HG03457 (cell line): ENCODE measurements around the gene SCUBE1.
"Not testable (repeated sequence)": the region's sequence is repeated elsewhere in the genome, so short reads cannot be mapped to it uniquely, and the experiment has no call there.

Source experiments
- ATAC-seq: cut with Tn5 transposase; IDR thresholded peaks from one replicate; pipeline ENCODE4 v1.9.1; 2021; ENCODE audit warnings: moderate number of reproducible peaks; ENCODE audit not compliant: unreplicated experiment

SCUBE1 gene

DNA sequence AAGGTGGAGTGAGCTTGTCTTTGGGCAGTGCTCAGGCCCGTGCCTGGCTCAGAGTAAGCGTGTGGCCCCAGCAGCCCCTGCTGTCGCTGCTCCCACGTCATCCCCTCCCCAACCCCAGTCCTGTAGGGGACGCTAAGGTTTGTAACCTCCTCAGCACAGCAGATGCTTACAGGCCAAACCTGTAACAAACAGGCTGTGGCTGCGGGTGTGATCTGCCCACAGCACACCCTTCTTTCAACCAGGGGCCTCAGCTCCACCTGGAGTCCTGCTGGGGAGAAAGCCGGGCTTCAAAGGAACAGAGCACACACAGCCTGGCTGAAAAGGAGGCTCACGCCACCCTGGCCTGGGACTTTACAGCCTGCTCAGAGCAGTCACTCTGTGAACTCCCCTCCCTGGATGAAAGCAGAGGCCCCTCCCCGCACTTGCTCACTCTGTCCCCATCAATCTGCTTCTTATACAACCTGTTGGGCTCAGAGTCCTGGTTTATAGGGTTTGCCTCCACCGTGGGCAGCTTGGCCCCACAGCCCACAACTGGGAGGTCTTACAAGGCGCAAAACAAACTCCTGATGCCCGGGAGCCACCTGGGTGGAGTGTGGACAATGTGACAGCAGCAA is 54.3 kb downstream of the SCUBE1 start:
- no peak for ATAC-seq

DNA sequence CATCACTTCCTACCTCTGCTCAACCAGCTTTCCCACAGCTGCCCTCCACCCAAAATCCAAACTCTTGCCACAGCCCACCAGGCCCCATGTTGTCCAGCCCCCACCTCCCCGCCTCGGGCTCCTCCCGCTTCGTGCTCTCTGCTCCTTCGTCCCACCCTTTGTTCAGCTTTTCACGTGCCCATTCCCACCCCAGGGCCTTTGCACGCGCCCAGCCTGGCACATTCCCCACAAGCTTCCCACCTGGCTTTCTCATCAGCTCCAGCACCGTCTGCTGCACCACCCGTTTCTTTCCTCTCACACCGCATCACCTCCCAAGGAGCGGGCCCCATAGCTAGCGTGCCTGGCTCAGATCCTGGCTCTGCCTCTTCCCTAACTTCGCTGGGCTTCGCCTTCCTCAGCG is 54.8 kb downstream of the SCUBE1 start:
- no peak for ATAC-seq

DNA sequence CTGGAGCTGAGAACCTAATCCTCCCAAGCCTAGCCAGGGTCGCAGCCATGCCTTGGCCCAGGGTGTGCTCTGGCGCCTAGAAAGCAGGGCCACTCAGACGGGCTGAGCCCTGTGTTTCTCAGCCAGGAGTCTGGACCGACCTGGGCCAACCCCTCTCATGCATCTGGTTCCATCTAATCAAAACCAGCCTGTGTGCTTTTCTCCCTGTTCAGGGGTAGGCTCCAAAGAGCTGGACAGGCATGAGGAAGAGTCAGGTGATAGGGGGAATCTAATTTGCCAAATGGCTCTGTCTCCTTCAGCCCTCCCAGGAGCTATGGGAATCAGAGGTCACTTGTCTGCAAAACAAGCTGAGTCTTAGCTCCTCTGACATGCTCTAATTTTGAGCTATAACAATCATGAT is 55.7 kb downstream of the SCUBE1 start:
- ATAC-seq, result no peak

DNA sequence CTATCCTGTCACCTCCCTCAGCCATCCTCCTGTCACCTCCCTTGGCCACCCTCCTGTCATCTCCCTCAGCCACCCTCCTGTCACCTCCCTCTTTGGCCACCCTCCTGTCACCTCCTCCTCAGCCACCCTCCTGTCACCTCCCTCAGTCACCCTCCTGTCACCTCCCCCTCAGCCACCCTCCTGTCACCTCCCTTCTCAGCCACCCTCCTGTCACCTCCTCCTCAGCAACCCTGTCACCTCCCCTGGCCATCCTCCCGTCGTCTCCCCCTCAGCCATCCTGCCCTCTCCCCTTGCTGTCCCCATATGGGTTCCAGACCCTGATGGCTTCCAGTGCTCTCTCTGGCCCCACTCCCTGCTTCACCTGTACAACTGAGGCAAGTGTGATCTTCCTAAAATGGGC is 61.8 kb downstream of the SCUBE1 start:
- ATAC-seq, result no peak

DNA sequence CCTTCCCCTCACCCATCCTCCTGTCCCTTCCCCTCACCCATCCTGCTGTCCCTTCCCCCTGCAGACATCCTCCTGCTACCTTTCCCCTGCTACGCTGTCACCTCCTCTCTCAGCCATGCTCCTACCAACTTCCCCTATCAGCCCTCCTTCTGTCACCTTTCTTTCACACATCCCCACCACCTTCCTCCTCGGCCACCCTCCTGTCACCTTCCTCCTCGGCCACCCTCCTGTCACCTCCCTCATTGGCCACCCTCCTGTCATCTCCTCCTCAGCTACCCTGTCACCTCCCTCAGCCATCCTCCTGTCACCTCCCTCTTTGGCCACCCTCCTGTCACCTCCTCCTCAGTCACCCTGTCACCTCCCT is 62.7 kb downstream of the SCUBE1 start:
- not testable (repeated sequence) for ATAC-seq

DNA sequence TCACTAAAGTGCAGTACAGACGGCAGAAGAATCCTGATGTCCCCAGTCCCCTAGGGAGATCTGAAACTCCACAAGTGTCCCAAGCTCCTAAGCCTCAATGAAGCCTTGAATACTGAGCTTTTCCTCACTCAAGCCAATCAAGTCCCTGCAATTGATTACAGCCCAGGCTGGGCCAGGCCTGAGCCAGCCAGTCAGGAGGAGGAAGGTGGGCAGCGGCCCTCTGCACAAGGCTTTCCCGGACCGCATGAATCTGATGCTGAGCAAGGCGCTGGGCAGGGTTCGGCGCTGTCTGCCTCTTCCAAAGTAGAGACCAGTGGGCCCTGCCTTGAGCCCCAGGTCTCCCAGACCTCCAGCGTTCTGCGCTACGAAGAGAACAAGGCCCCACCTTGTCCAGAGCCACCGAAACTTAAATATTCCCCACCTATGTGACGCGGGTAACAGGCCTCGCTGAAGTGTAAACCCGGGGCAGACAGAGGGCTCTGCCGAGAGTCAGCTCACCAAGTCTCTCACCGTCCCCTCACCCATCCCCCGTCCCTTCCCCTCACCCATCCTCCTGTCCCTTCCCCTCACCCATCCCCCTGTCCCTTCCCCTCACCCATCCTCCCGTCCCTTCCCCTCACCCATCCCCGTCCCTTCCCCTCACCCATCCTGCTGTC is 63.2 kb downstream of the SCUBE1 start:
- no peak for ATAC-seq

DNA sequence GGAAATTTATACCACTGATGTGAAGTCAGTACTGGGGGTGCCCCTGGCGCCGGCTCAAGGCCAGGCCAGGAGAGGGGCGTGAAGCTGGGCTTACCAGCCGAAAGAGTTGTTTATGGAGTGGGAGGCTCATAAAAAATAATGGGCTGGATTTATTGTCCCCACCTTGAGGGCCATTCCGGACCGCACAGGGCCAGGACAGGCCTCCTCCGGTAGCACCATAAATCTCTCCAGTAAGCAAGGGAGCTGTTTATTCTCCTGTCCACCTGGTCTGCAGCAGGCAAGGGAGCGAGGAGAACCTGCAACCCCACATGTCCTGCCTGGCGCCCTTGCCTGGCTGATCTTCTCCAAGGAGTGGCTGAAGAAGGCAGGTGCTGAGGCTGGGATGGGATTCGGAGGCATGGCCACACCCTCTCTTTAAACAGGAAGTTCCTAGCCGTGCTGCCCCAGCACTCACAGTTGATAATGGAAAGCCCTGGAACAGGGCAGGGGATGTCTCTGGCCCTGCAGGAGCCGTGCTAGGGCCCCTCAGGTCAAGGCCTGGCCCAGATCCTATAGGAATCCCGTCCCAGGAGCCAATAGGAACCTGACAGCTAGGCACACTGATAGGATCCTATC is 65.1 kb downstream of the SCUBE1 start:
- no peak for ATAC-seq

DNA sequence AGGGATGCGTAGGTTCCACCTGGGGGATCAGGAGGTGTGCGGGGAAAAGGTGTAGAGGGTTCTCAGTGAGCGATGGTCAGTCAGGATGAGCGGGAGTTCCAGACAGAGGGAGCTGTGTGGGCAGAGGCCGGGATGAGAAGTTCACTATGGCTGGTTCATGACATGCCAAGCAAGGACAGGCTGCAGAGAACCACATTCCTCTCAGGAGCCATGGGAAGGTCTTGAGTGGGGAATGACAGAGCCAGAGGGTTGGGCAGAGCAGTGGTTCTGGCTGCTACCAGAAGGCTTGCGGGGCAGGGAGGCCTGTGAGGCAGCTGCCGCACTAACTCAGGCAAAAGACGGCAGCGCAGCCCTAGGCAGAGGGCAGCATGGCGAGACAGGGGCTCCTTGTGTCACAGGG is 66.1 kb downstream of the SCUBE1 start:
- ATAC-seq, result no peak

DNA sequence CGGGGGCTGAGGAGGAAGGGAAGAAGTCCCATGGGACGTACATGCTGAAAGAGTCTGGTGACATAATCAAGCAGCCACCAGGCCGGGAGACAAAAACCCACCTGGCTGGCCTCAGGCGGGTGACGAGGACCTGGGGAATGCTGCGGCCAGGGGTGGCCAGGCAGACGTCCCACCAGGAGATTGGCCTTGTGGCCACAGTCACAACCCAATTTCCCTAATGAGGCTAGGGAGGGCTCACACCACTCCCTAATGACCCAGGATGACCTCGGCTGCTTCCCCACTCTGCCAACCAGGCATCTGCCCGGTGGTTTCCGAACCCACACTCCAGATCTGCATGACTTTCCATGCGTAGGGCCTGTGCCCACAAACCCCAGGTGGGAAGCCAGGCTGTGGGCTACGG is 66.9 kb downstream of the SCUBE1 start:
- ATAC-seq, result no peak

DNA sequence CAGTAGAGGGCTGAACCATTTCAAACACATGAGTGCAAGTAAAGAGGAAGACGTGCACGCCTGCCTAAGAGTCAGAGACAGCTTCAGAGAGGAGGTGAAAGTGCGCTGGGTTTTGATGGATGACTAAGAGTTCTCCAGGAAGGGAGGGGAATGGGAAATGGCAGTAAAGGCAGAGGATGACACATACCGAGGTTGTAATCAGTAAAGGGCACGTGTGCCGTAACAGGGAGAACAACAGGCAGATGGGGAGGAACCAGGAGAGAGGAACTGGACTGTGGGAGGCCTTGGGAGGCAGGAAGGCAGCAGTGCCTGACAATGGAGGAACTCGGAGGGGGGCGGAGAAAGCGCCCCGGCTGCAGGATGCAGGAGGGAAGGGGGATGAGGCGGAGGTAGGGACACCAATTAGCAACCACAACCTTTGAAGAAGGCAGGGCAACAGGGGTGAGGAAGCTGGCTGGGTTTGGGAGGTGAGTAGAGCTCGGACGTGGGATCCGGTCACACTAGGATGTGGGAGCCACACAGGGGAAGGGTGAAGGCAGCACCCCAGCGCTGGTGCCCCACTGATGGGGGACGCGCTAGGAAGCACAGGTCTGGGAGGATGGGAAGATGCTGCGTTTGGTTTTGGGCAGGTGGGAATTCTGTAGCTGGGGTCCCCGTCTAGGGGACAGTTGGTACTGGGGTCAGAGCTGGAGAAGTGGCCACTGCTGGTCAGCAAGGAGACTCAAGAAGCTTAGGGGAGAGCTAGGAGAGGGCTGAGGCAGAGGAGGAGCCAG is 67.4 kb downstream of the SCUBE1 start:
- ATAC-seq, result no peak

DNA sequence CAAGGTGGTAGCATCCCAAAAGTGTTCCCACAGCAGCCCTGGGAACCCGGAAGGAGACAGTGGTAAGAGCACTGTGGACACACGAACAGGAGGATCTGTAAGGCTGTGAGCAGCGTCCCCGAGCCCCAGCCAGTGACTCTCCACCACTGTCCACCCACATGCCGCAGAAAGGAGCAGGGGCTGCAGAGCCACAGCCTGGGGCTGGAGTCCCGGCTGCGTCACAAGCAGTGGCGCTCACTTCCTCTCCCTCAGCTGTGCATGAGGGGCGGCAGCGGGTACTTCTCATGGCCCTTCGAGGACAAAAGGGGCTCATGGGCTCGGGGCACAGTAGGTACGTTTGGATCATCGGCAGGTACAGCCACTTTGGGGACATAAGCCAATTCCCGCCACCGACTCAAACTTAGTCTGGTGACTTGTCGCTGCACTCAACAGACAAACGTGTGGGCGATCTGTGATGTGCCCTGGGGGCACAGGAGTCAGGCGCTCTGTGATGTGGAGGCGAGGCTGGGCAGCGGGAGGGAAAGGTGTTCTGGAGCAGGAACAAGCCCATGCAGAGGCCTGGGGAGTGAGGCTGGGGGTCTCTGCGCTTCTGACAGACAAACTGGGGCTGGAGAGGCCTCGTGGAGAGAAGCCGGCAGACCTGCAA is 68.5 kb downstream of the SCUBE1 start:
- ATAC-seq, result no peak

DNA sequence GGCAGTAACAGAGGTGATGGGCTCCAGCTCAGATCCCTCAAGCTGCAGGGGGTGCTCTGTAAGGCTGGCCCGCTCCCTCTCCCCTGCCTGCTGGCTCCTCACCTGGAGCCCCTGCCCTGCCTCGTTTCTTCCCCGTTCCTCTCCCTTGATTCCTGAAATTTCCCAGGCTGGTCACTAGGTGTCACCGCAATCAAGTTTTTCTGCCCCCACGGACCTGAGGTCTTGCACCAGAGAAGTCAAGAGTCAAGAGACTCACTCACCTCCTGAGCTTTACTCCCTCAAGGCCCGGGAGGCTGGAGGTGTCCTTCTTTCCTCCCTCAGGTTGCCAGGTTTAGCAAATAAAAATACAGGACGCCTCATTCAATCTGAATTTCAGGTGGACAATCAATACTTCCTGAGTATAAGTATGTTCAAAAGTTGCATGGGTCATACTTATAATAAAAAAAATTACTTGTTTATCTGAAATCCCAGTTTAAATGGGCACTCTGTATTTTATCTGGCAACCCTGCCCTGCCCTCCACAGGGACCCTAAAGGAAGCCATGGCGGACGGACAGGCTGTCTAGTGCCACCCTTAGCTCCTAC is 69.2 kb downstream of the SCUBE1 start:
- ATAC-seq, result no peak

DNA sequence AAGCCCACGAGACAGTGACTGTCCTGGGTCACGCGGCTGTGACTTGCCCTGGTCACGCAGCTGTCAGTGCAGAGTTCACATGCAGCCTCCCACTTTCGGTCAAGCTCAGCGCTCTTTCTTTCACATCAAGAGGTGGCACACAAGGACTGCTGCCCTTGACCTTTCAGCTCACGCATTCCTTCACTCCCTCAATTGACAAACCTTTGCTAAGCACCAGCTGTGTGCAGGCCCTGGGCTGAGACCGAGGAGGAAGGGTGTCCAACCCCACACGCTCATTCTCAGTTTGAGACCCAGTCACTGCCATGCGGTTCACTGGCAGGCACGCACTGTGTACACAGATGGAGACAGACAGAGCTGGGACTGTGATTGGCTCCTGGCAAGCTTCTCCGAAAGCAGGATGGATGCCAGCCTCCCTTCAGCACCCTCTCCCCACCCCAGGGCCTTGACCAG is 70.3 kb downstream of the SCUBE1 start:
- ATAC-seq, result no peak

DNA sequence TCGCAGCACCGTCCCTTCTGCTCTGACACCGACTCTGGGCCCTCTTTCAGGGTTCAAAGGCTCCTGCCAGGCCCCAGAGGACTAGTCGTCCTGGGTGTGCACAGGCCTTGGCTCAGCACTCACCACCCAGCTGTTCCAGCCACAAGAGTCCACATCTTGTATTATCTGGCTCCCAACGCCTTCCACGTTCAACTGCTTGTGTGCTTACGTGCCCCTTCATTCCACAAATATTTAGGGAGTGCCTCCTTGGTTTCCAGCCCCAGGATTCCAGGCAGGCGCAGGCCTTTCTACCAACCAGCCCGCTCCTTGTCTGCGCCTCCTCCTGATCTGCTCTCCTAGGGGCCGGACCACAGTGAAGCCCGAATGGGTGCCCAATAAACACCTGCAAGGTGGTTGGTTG is 70.9 kb downstream of the SCUBE1 start:
- no peak for ATAC-seq

DNA sequence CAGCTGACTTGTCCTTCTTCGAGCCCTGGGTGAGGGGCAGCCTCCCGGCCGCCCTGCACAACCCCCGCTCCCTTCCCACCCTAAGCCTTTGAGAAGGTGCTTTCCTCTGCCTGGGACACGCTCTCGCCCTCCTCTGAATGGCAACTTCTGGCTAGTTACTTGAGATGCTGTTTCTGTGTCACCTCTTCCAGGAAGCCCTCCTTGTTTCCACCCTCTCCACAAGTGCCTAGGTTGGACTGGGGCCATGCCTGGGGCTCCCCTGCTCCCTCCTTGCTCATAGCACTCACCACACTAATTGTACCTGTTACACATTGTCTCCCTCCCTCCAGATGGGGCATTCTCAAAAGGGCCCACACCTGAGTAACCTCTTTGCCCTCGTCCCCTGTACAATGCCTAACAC is 72.2 kb downstream of the SCUBE1 start:
- ATAC-seq, result no peak

DNA sequence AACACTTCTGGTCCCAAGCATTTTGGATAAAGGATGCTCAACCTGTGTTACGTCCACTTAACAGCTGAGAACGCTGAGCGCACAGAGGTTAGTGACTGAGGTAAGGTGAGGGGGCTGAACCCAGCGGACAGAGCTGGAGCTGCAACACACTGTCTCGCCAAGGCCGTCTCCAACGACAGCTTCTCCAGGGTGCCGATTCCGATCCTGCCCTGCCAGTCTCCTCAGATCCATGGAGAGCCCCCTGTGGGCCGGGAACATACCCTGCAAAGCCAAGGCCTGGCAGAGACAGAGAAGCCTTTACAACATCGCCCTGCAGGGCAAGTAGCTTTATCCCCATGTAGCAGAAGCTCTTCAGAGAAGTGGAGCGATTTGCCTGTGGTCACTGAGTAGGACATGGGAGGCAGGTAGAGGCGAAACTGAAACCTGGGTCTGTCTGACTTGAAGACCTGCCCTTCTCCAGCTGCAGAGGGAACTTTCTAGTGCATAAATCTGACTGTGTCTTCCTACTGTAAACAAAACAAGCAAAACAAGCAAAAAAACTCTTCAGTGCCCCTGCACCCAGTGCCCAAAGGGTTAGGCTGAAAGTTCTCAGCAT is 72.8 kb downstream of the SCUBE1 start:
- no peak for ATAC-seq

DNA sequence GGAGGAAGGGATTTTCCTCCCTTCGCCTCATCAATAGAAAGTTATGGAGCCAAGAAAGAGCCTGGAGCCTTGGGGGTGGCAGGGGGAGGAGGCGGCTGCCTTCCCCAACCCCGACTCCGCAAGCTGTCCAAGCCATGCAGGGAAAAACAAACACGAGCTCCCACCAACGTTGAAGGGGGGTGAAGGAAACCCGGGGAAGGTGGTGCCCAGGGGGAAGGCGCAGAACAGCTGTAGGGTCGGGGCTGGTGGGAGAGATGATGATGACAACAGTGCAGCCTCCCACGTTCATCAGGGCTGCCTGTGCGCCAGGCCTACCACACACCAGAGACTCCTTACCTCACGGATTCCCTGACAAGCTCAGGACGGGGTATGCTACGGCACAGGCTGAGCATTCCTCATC is 73.5 kb downstream of the SCUBE1 start:
- ATAC-seq, result no peak

DNA sequence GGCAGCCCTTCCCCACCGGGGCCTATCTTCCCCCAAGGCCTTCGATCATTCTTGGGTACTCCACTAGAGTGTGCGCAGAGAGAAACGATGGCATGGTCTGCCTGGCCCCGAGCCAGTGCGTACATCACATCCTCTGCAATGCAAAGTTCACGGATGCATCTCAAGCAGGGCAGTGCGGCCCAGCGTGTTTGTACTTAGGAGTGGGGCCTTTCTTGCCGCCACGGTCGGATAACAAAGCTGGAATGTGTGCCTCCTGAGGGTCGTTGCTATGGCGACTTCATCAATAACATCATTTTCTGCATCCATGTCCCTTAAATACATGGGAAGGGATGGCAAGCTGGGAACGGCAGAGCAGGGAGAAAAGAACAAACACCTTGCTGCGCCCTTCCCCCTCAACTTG is 73.9 kb downstream of the SCUBE1 start:
- ATAC-seq, result no peak

DNA sequence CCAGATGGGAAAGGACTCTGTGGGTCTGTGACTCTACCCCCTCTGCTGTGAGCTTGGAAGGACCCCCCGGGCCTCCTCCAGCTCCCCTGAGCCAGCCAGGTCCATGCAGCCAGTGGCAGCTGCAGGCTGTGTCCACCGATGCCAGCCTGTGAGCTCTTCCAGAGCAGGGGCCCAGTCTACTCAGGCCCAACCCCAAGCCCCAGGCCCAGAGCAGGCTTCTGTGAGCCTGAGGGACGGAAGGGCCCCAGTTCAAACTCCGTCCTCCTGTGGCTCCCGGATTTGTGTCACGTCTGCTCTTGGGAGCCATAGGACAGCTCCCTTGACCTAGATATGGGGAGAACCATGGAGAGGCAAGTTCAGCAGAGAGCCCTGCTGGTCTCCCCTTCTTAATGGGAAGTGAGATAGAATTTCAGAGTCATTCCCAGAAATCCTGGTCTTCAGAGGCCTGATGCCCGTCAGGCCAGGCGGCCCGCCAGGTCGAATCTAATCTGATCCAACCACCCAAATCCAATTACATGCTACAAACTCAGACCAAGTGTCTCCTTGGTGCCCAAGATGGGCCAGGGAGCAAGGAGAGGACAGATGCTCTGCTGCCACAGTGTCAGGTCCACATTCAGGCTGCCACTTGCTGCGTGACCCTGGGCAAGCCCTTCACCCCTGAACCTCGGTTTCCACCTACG is 75.1 kb downstream of the SCUBE1 start:
- no peak for ATAC-seq

DNA sequence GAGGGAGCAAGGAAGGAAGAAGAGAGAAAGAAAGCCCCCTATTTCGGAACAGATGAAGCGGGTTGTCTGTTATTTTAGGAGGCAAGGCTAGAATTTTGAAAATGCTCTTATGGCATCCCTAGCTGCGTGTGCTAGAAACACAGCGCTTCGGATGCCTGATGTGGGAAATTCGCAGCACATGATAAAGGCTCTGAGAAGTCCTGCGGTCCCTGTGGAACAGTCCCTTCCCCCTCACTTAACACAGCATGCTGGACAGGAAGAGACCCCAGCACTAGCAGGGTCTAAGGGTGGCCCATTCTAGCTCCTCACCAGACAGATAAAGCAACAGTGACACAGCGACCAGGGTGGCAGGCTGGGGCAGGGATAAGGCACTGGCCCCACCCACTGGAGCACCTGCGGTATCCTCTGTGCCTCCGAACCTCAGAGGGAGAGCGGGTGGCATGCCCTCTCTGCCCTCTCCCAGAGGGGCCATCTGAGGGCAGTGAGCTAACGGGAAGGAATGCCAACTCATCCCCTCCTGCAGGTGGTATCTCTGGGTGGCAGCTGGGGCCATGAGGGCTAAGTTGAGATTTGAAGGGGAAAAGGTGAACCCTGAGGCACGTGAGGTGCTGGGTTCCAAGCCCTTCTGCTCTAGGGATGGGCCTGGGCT is 75.7 kb downstream of the SCUBE1 start:
- ATAC-seq, result no peak
